H1 (cell line): ENCODE results near the gene PRRT2. TPM values are rescaled to one million over a fixed set of nuclear protein-coding genes. Genes with fewer than 3 reads are reported as not detected.

ENCODE experiments used
- FOSL1 ChIP-seq: IDR thresholded peaks from 2 replicates; pipeline ENCODE4 v1.6.1; 2011; ENCODE audit warnings: mild to moderate bottlenecking, low read depth, low read length, moderate library complexity; ENCODE audit not compliant: insufficient read depth
- SAP30 ChIP-seq: fragments of 300-600 bp; sonication (generic); IDR thresholded peaks from 2 replicates; pipeline ENCODE4 v1.7.1; 2012; ENCODE audit warnings: low read length, moderate library complexity, mild to moderate bottlenecking, inconsistent platforms; ENCODE audit not compliant: insufficient read depth, insufficient replicate concordance
- polyA plus RNA-seq, 7 experiments: library from polyadenylated mRNA; depleted of rRNA in 3 of 7; stranded (reverse) in 5 of 7; unstranded in 2 of 7; fragments of >200 nt in 5 of 7; fragments of 200-250 nt in 2 of 7; gene quantifications; 1 replicate in 5 of 7; 2 replicates in 1 of 7; 4 replicates in 1 of 7; pipeline versions ENCODE4 v1.2.1 to v1.2.3, GENCODE V29; 2011 to 2013; ENCODE audit warnings: missing spikeins in 2 of 7, mixed read lengths in 2 of 7
- total RNA-seq: library from RNA; stranded (reverse); fragmentation: NEBNext Ultra II Directional; extraction: Animal tissue kit (Norgen Biotek cat#: 25700); gene quantifications from 2 replicates; pipeline ENCODE4 v1.2.1, GENCODE V29; 2021
- TF ChIP-seq, protein P1 (sequence below): fragments of 300-600 bp; sonication (generic); IDR thresholded peaks from 2 replicates; pipeline ENCODE4 v1.7.1; 2012; ENCODE audit warnings: low read length, moderate library complexity, mild to moderate bottlenecking, inconsistent platforms; ENCODE audit not compliant: insufficient replicate concordance

The PRRT2 gene
- total and polyA plus RNA-seq, 2 of the 8 experiments (the other 6 are each of a cell fraction or from before 2014, with no cell fraction given) = 12.8 to 32.6 TPM

DNA sequence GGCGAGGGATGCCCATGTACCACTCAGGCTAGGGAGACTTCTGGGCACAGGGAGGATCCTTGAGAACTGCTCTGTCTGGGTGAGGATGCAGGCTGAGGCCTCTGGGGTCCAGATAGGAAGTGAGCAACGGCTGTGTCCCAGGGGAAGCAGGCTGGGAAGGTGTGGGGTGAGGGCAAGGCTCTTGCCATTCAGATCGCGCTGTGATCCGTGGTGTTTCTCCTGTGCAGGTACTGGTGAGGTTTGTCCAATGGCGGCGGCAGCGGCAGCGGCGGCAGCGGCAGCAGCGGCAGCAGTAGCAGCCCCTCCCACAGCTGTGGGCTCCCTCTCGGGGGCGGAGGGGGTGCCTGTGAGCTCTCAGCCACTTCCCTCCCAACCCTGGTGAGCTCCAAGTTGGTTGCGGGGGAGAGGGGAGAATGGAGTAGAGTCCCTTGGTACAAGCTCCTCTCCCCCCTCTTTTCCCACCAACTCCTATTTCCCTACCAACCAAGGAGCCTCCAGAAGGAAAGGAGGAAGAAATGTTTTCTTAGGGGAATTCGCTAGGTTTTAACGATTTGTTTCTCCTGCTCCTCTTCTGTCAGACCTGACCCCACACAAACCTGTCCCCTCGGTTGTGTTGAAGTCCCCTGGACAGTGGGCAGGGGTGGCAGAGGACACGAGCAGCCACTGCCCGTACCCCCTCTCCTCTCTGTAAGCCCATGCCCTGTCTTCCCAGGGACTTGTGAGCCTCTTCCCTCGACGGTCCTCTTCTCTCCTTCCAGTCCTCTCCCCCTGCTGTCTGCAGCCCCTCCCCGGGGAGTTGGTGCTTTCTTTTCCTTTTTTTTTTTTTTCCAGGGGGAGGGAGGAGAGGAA is 1.9 kb upstream of the PRRT2 start (continued):
- TF ChIP-seq FOSL1 = no peak
- TF ChIP-seq, protein P1, sequence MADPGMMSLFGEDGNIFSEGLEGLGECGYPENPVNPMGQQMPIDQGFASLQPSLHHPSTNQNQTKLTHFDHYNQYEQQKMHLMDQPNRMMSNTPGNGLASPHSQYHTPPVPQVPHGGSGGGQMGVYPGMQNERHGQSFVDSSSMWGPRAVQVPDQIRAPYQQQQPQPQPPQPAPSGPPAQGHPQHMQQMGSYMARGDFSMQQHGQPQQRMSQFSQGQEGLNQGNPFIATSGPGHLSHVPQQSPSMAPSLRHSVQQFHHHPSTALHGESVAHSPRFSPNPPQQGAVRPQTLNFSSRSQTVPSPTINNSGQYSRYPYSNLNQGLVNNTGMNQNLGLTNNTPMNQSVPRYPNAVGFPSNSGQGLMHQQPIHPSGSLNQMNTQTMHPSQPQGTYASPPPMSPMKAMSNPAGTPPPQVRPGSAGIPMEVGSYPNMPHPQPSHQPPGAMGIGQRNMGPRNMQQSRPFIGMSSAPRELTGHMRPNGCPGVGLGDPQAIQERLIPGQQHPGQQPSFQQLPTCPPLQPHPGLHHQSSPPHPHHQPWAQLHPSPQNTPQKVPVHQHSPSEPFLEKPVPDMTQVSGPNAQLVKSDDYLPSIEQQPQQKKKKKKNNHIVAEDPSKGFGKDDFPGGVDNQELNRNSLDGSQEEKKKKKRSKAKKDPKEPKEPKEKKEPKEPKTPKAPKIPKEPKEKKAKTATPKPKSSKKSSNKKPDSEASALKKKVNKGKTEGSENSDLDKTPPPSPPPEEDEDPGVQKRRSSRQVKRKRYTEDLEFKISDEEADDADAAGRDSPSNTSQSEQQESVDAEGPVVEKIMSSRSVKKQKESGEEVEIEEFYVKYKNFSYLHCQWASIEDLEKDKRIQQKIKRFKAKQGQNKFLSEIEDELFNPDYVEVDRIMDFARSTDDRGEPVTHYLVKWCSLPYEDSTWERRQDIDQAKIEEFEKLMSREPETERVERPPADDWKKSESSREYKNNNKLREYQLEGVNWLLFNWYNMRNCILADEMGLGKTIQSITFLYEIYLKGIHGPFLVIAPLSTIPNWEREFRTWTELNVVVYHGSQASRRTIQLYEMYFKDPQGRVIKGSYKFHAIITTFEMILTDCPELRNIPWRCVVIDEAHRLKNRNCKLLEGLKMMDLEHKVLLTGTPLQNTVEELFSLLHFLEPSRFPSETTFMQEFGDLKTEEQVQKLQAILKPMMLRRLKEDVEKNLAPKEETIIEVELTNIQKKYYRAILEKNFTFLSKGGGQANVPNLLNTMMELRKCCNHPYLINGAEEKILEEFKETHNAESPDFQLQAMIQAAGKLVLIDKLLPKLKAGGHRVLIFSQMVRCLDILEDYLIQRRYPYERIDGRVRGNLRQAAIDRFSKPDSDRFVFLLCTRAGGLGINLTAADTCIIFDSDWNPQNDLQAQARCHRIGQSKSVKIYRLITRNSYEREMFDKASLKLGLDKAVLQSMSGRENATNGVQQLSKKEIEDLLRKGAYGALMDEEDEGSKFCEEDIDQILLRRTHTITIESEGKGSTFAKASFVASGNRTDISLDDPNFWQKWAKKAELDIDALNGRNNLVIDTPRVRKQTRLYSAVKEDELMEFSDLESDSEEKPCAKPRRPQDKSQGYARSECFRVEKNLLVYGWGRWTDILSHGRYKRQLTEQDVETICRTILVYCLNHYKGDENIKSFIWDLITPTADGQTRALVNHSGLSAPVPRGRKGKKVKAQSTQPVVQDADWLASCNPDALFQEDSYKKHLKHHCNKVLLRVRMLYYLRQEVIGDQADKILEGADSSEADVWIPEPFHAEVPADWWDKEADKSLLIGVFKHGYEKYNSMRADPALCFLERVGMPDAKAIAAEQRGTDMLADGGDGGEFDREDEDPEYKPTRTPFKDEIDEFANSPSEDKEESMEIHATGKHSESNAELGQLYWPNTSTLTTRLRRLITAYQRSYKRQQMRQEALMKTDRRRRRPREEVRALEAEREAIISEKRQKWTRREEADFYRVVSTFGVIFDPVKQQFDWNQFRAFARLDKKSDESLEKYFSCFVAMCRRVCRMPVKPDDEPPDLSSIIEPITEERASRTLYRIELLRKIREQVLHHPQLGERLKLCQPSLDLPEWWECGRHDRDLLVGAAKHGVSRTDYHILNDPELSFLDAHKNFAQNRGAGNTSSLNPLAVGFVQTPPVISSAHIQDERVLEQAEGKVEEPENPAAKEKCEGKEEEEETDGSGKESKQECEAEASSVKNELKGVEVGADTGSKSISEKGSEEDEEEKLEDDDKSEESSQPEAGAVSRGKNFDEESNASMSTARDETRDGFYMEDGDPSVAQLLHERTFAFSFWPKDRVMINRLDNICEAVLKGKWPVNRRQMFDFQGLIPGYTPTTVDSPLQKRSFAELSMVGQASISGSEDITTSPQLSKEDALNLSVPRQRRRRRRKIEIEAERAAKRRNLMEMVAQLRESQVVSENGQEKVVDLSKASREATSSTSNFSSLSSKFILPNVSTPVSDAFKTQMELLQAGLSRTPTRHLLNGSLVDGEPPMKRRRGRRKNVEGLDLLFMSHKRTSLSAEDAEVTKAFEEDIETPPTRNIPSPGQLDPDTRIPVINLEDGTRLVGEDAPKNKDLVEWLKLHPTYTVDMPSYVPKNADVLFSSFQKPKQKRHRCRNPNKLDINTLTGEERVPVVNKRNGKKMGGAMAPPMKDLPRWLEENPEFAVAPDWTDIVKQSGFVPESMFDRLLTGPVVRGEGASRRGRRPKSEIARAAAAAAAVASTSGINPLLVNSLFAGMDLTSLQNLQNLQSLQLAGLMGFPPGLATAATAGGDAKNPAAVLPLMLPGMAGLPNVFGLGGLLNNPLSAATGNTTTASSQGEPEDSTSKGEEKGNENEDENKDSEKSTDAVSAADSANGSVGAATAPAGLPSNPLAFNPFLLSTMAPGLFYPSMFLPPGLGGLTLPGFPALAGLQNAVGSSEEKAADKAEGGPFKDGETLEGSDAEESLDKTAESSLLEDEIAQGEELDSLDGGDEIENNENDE = no peak
- no peak for TF ChIP-seq SAP30
